GM12891 (cell line): ENCODE measurements around the gene SLC26A11.

ENCODE experiments used
- PAX5 ChIP-seq: IDR thresholded peaks from 2 replicates; pipeline ENCODE4 v1.6.1; 2011; ENCODE audit warnings: low read length, moderate library complexity, mild to moderate bottlenecking; ENCODE audit not compliant: insufficient read depth, severe bottlenecking
- POLR2A ChIP-seq: IDR thresholded peaks from 2 replicates; pipeline ENCODE4 v1.6.1; 2011; ENCODE audit warnings: low read depth, low read length, control low read depth
- POLR2AphosphoS5 ChIP-seq: IDR thresholded peaks from 2 replicates; pipeline ENCODE4 v1.6.1; 2011; ENCODE audit warnings: low read depth, low read length, control low read depth
- POU2F2 ChIP-seq: IDR thresholded peaks from 2 replicates; pipeline ENCODE4 v1.6.1; 2011; ENCODE audit warnings: low read depth, mild to moderate bottlenecking, control low read depth, low read length, moderate library complexity
- SPI1 ChIP-seq: IDR thresholded peaks from 2 replicates; pipeline ENCODE4 v1.6.1; 2011; ENCODE audit warnings: low read depth, low read length, control low read depth
- TAF1 ChIP-seq: IDR thresholded peaks from 2 replicates; pipeline ENCODE4 v1.6.1; 2011; ENCODE audit warnings: low read depth, low read length, control low read depth

GRCh38 chr17:80232438-80232837 is 12.2 kb downstream of the SLC26A11 start:
- TF ChIP-seq TAF1 (no peak), POLR2AphosphoS5 (no peak), POLR2A (no peak), SPI1 (no peak), PAX5 (no peak), POU2F2 (no peak)
